Naive thymus-derived CD4-positive, alpha-beta T cell (primary cell): ENCODE data around the gene SLIT1. TPM values are rescaled to one million over a fixed set of nuclear protein-coding genes. Genes with fewer than 3 reads are reported as not detected.

ENCODE experiments used
- ATAC-seq: fragments of 150-1000 bp; cut with Tn5 transposase; 2 replicates; pipeline ENCODE4 v1.10.0; 2021; ENCODE audit warnings: mild to moderate bottlenecking, moderate library complexity
- CTCF ChIA-PET: fragments of 350-600 bp; sonication (Branson Sonifier 250); formaldehyde crosslinking; loops from one replicate; lab custom pipeline; 2021; ENCODE audit warnings: antibody characterized with exemption; lab: Charles Lee
- POLR2A ChIA-PET: fragments of 350-600 bp; sonication (Branson Sonifier 250); formaldehyde crosslinking; loops from one replicate; lab custom pipeline; 2021; ENCODE audit warnings: antibody characterized with exemption, inconsistent platforms; lab: Charles Lee
- DNase-seq, 9 donors: peaks; one replicate each; pipeline versions ENCODE4 v3.0.0 to v3.0.0-alpha.2; 2020 to 2022; ENCODE audit warnings: mixed read lengths in 1 of 9
- H3K27ac ChIP-seq: one replicate; pipeline ENCODE4 v1.7.0; 2013; ENCODE audit warnings: mild to moderate bottlenecking, low read depth, low read length, moderate library complexity
- H3K27me3 ChIP-seq, 2 donors: one replicate each; pipeline ENCODE4 v1.7.0; 2013; ENCODE audit warnings: low read length in 2 of 2, mild to moderate bottlenecking in 2 of 2, moderate library complexity in 2 of 2; ENCODE audit not compliant: control insufficient read depth in 2 of 2, insufficient read depth in 2 of 2
- H3K36me3 ChIP-seq, 3 experiments: 1 replicate in 2 of 3; 2 replicates in 1 of 3; pipeline ENCODE4 v1.7.0; 2013; ENCODE audit warnings: low read length in 3 of 3, mild to moderate bottlenecking in 3 of 3, moderate library complexity in 1 of 3; ENCODE audit not compliant: insufficient read depth in 3 of 3, control insufficient read depth in 2 of 3
- H3K4me1 ChIP-seq, 2 donors: one replicate each; pipeline ENCODE4 v1.7.0; 2013; ENCODE audit warnings: low read length in 2 of 2, mild to moderate bottlenecking in 2 of 2, moderate library complexity in 1 of 2; ENCODE audit not compliant: control insufficient read depth in 2 of 2, insufficient read depth in 2 of 2
- H3K4me3 ChIP-seq: 2 replicates; pipeline ENCODE4 v1.7.0; 2013; ENCODE audit warnings: mild to moderate bottlenecking, low read length
- H3K9me3 ChIP-seq, 3 experiments: 1 replicate in 2 of 3; 2 replicates in 1 of 3; pipeline ENCODE4 v1.7.0; 2013; ENCODE audit warnings: low read length in 3 of 3; ENCODE audit not compliant: control insufficient read depth in 2 of 3
- H3K27ac Mint-ChIP-seq, 9 donors: one replicate each; pipeline ENCODE4 v1.8.0; 2020 to 2022; ENCODE audit warnings: mixed read lengths in 9 of 9, mild to moderate bottlenecking in 8 of 9, moderate library complexity in 5 of 9, inconsistent platforms in 2 of 9
- H3K27me3 Mint-ChIP-seq, 5 donors: one replicate each; pipeline ENCODE4 v1.8.0; 2021 to 2022; ENCODE audit warnings: mixed read lengths in 5 of 5, mild to moderate bottlenecking in 1 of 5
- H3K36me3 Mint-ChIP-seq, 5 donors: one replicate each; pipeline ENCODE4 v1.8.0; 2020 to 2022; ENCODE audit warnings: mixed read lengths in 5 of 5, mild to moderate bottlenecking in 3 of 5, inconsistent platforms in 1 of 5
- H3K4me1 Mint-ChIP-seq, 7 donors: one replicate each; pipeline ENCODE4 v1.8.0; 2020 to 2022; ENCODE audit warnings: mixed read lengths in 7 of 7, mild to moderate bottlenecking in 3 of 7, inconsistent platforms in 1 of 7
- H3K4me3 Mint-ChIP-seq, 10 donors: one replicate each; pipeline ENCODE4 v1.8.0; 2020 to 2022; ENCODE audit warnings: mild to moderate bottlenecking in 10 of 10, mixed read lengths in 10 of 10, moderate library complexity in 6 of 10, inconsistent platforms in 2 of 10
- H3K9me3 Mint-ChIP-seq, 11 donors: one replicate each; pipeline ENCODE4 v1.8.0; 2020 to 2022; ENCODE audit warnings: mixed read lengths in 11 of 11, mild to moderate bottlenecking in 4 of 11, inconsistent platforms in 1 of 11, moderate library complexity in 1 of 11
- intact Hi-C, 2 donors: fragments of 100-400 bp; cut with micrococcal nuclease; formaldehyde crosslinking; loops; one replicate each; pipeline ENCODE4 v1.15.1; 2023
- polyA plus RNA-seq, 2 donors: library from polyadenylated mRNA; unstranded; fragments of 300-500 nt; fragmentation: Illumina TruSeq; gene quantifications; one replicate each; pipeline ENCODE4 v1.2.3, GENCODE V29; 2021
- total RNA-seq, 6 experiments: library from RNA in 5 of 6; stranded (reverse) in 5 of 6; gene quantifications; 1 replicate in 5 of 6; 2 replicates in 1 of 6; pipeline ENCODE4 v1.2.3 and lab custom pipeline; 2021 to 2026

SLIT1 gene
- total and polyA plus RNA-seq, 7 experiments from 2014 or later: 0.19 to 0.88 (median 0.44) TPM; not detected in 2

DNA sequence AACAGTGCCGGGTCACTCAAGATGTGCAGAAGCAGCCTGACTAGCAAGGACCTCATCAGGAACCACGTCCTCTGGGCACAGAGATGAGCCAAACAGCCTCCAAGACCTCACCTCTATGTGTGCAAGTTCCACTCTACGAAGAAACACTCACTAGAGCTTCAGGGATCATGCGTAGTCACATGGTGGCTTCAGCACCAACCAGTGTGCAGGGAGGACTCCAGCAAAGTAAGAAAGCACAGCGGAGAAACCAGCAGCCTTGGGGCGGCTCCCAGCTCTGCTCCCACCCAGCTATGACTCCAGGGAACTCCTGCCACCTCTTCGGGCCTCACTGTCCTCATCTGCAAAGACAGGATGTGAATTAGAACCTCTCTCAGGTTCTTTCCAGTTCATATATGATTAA, 58.2 kb downstream of the SLIT1 start:
- Histone ChIP-seq H3K27me3 (no peaks in the 10 kb centered on the region), H3K36me3 (no peaks in the 10 kb centered on the region), H3K4me3 (no peak overlapping the region), H3K9me3 (no peaks in the 10 kb centered on the region), H3K4me1 (no peaks in the 10 kb centered on the region), H3K27ac (no peak overlapping the region)
- intact Hi-C loops: no loop called here
- Mint-ChIP-seq H3K27me3 (peaks cover 0 to 15% (median 10%) of the 10 kb centered on the region in 5 donors), H3K4me1 (peaks cover 0 to 2% (median 0%) of the 10 kb centered on the region in 7 donors), H3K36me3 (no peaks in the 10 kb centered on the region), H3K4me3 (no peak overlapping the region), H3K27ac (no peak overlapping the region), H3K9me3 (no peaks in the 10 kb centered on the region)
- ATAC-seq (no peak), DNase-seq (no peak)
- ChIA-PET CTCF (no interaction called here), POLR2A (no interaction called here)

DNA sequence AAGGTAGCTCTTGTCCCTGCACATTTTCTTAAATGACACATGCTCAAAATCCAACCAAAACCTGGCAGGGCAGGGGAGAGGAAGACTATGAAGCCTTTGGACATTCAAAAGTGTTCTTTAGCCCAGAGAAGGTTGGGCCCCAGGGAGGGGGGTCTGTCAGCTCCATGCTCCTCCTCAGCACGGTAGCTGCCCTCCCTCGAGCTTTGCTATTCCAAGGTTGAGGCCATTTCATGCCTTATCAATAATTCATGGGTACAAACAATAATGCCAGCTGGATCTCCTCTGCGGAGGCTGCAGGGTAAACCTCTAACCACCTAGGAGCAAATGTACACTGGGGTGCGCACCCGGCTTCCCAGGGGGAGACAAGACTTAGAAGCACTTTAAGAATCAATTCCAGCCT, 61.5 kb downstream of the SLIT1 start:
- DNase-seq: no peak
- ChIA-PET CTCF (no interaction called here), POLR2A (no interaction called here)
- Histone ChIP-seq H3K27me3 (no peaks in the 10 kb centered on the region), H3K9me3 (no peaks in the 10 kb centered on the region), H3K27ac (no peak overlapping the region), H3K4me3 (no peak overlapping the region), H3K4me1 (no peaks in the 10 kb centered on the region), H3K36me3 (no peaks in the 10 kb centered on the region)
- Mint-ChIP-seq H3K27ac (no peak overlapping the region), H3K4me1 (no peaks in the 10 kb centered on the region), H3K36me3 (no peaks in the 10 kb centered on the region), H3K4me3 (no peak overlapping the region), H3K27me3 (peaks cover 9 to 16% (median 15%) of the 10 kb centered on the region in 5 donors), H3K9me3 (no peaks in the 10 kb centered on the region)
- ATAC-seq: no peak
- intact Hi-C loops: no loop called here

DNA sequence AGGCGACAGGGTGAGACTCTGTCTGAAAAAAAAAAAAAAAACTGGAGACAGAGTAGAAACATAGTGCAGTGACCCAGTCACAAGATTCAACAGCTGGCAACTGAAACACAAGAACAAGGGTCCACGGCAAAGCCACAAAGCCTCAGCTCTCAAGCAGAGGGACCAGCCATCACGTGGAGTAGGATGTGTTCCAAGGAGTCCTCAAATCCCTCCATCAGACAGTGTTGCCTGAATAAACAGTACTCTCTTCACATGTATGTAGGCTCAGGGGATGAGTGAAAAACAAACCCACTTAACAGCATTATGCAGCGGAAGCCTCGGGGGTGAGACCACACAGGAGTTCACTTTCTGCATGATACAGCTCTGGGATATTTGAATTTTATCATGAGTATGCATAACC, 62.0 kb downstream of the SLIT1 start:
- no peaks in the 10 kb centered on the region for H3K27me3 ChIP-seq
- Mint-ChIP-seq H3K27ac (no peak overlapping the region), H3K27me3 (peaks cover 9 to 17% (median 15%) of the 10 kb centered on the region in 5 donors), H3K4me1 (no peaks in the 10 kb centered on the region), H3K9me3 (no peaks in the 10 kb centered on the region), H3K4me3 (no peak overlapping the region), H3K36me3 (no peaks in the 10 kb centered on the region)
- H3K4me3 ChIP-seq: no peak overlapping the region
- intact Hi-C loops: no loop called here
- POLR2A ChIA-PET: no interaction called here
- H3K36me3 ChIP-seq: no peaks in the 10 kb centered on the region
- H3K4me1 ChIP-seq: no peaks in the 10 kb centered on the region
- H3K27ac ChIP-seq: no peak overlapping the region
- no peak for DNase-seq
- H3K9me3 ChIP-seq: no peaks in the 10 kb centered on the region
- no peak for ATAC-seq
- CTCF ChIA-PET: no interaction called here

DNA sequence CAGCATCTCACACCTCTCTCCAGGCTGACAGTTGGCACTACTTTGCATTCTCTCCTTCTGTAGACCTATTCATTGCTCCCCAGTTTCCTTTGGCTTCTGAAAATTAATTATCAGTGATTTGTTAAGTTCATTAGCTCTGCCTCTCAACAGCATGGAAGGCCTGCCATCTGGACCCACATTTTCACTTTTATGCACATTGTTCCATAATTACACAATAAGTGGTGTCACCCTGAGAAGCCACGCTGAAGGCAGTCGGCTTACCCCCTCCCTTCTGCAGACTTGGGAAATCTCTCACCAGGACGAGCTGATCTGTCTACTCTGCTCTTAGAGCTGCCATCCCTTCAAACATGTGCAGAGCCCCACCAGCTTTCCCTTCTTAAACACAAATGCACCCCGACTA, 64.7 kb downstream of the SLIT1 start:
- Histone ChIP-seq H3K27ac (no peak overlapping the region), H3K4me1 (no peaks in the 10 kb centered on the region)
- CTCF ChIA-PET: no interaction called here

DNA sequence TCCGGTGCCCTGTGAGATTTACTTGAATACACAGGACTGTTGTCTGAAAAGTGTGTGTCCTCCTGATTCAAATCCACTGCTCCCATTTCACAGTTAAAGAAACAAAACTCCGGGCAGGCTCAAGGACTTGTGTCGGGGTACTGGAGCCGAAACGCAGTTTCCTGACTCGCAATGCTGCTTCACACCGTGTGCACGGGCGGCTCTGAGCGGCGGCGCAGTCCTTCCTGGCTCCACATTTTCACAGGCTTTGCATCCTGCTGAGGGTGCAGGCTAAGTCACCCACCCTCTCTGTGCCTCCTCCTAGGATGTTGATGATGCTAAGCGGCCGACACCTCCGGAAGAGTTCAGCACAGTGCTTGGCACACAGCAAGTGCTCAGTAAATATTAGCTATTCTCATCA, 65.4 kb downstream of the SLIT1 start:
- Histone ChIP-seq H3K27me3 (no peaks in the 10 kb centered on the region), H3K27ac (no peak overlapping the region), H3K4me1 (no peaks in the 10 kb centered on the region), H3K36me3 (no peaks in the 10 kb centered on the region), H3K9me3 (no peaks in the 10 kb centered on the region), H3K4me3 (no peak overlapping the region)
- H3K27me3 Mint-ChIP-seq: peaks cover 12 to 21% (median 15%) of the 10 kb centered on the region in 5 donors
- no peaks in the 10 kb centered on the region for H3K9me3 Mint-ChIP-seq
- CTCF ChIA-PET: no interaction called here
- intact Hi-C loops: no loop called here
- no peak overlapping the region for H3K4me3 Mint-ChIP-seq
- DNase-seq (no peak), ATAC-seq (no peak)
- H3K36me3 Mint-ChIP-seq: no peaks in the 10 kb centered on the region
- POLR2A ChIA-PET: no interaction called here
- no peaks in the 10 kb centered on the region for H3K4me1 Mint-ChIP-seq
- no peak overlapping the region for H3K27ac Mint-ChIP-seq

More for the DNA sequence above, 64.7 kb downstream of the SLIT1 start:
- POLR2A ChIA-PET: no interaction called here
- no peaks in the 10 kb centered on the region for H3K9me3 Mint-ChIP-seq
- no peaks in the 10 kb centered on the region for H3K36me3 Mint-ChIP-seq
- no peak overlapping the region for H3K27ac Mint-ChIP-seq
- no peak for DNase-seq
- Histone ChIP-seq H3K9me3 (no peaks in the 10 kb centered on the region), H3K27me3 (no peaks in the 10 kb centered on the region), H3K36me3 (no peaks in the 10 kb centered on the region), H3K4me3 (no peak overlapping the region)
- no peak for ATAC-seq
- peaks cover 9 to 17% (median 15%) of the 10 kb centered on the region in 5 donors for H3K27me3 Mint-ChIP-seq
- intact Hi-C loops: no loop called here
- H3K4me3 Mint-ChIP-seq: no peak overlapping the region
- H3K4me1 Mint-ChIP-seq: no peaks in the 10 kb centered on the region

DNA sequence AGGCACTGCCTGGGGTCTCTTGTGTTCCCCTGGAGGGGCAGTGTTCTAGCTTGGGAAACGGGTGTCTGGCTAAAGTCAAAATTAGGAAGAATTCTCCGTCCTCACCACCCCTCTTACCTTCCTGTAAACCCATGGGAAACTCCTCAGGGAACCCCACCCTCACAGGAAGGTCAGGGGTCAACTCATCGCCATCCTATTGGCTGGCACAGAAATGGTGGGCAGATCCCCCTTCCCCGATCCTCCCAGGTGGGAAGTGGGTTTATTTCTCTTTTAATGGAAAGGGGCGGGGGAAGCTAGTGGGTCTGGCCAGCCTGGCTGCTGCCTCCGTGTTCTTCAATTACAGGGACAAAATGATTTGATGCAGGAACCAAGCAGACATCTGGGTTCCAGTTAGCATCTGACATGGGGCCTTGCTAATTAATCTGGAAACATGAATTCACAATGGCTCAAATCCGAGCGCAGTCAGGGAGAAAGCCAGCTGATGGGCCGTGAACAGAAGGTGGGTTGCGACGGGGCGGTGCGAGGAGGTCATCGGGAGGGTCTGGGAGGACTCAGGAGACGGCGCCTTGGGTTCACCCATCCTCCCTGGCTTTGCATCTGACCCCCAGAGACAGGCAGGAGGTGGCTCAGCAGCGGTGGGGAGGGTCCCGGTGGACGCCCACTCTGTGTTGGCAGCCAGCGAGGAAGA, 66.6 kb downstream of the SLIT1 start:
- Histone ChIP-seq H3K27ac (no peak overlapping the region), H3K9me3 (no peaks in the 10 kb centered on the region), H3K36me3 (no peaks in the 10 kb centered on the region), H3K4me3 (no peak overlapping the region), H3K27me3 (no peaks in the 10 kb centered on the region), H3K4me1 (no peaks in the 10 kb centered on the region)
- H3K27me3 Mint-ChIP-seq: peaks cover 12 to 16% (median 15%) of the 10 kb centered on the region in 5 donors
- ChIA-PET POLR2A (no interaction called here), CTCF (interaction anchor here (0.7 kb wide), 1 partner anchor 46 kb away, joined by 4 read pairs; no protein-coding TSS in a partner anchor)
- no peak overlapping the region for H3K4me3 Mint-ChIP-seq
- no peaks in the 10 kb centered on the region for H3K4me1 Mint-ChIP-seq
- H3K27ac Mint-ChIP-seq: no peak overlapping the region
- ATAC-seq (no peak), DNase-seq (no peak)
- intact Hi-C loops: no loop called here
- H3K9me3 Mint-ChIP-seq: no peaks in the 10 kb centered on the region
- no peaks in the 10 kb centered on the region for H3K36me3 Mint-ChIP-seq

DNA sequence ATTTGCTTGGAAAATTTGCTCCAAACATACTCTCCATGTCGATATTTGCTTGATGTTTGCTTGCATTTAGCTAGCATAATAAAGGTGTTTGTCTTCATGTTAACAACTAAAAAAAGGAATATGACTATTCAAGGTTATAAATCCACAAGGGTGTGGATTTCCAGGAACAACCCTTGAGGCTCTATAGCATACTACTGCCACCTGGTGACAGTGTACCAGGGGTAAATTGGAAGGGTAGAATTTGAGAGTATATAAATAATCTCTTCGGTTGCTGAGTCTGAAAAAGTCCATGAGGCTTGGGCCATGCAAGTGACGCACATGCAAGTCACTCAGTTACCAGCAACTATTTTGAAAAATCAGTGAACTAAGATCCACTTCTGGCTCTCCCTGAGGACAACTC, 68.4 kb downstream of the SLIT1 start:
- Mint-ChIP-seq H3K27me3 (peaks cover 9 to 16% (median 12%) of the 10 kb centered on the region in 5 donors), H3K4me3 (no peak overlapping the region), H3K27ac (no peak overlapping the region), H3K36me3 (no peaks in the 10 kb centered on the region), H3K4me1 (no peaks in the 10 kb centered on the region), H3K9me3 (no peaks in the 10 kb centered on the region)
- Histone ChIP-seq H3K9me3 (no peaks in the 10 kb centered on the region), H3K4me3 (no peak overlapping the region), H3K36me3 (no peaks in the 10 kb centered on the region), H3K27ac (no peak overlapping the region), H3K27me3 (no peaks in the 10 kb centered on the region), H3K4me1 (no peaks in the 10 kb centered on the region)
- intact Hi-C loops: loop anchor here in 1 of 2 donors (2.0 kb wide), 1 partner anchor 45 kb away; no protein-coding TSS in a partner anchor
- no peak for ATAC-seq
- ChIA-PET POLR2A (no interaction called here), CTCF (no interaction called here)
- no peak for DNase-seq
